Right lobe of liver (tissue), 4 donors: ENCODE measurements around the gene TSHZ3.

Experiments
- CTCF ChIP-seq, 4 donors: fragments of 200-600 bp in 3 of 4; fragments of 450-650 bp in 1 of 4; IDR thresholded peaks; one replicate each; pipeline versions ENCODE4 v1.5.1 to v1.8.0; 2016 to 2022; ENCODE audit warnings: antibody characterized with exemption in 4 of 4, mild to moderate bottlenecking in 2 of 4
- POLR2A ChIP-seq: fragments of 450-650 bp; IDR thresholded peaks from one replicate; pipeline ENCODE4 v1.6.1; 2017; ENCODE audit warnings: antibody characterized with exemption, mild to moderate bottlenecking
- donor health status: DM: no; HTN: no; CAD: no.
- donor health status: DM: no; HTN: no; CAD: no.
- donor health status: DM: no; HTN: yes; CAD: no.

- TF ChIP-seq CTCF (IDR thresholded peaks at IDR 0.05) (no peak), POLR2A (no peak)
Measured at GRCh38 chr19:31354799-31355664, 5.8 kb upstream of the TSHZ3 start.
